HG03103 (cell line): Measurements from ENCODE around the gene GATB.

Experiments
- ATAC-seq: cut with Tn5 transposase; IDR thresholded peaks from one replicate; pipeline ENCODE4 v1.9.1; 2021; ENCODE audit warnings: low read depth; ENCODE audit not compliant: unreplicated experiment

The GATB gene

DNA sequence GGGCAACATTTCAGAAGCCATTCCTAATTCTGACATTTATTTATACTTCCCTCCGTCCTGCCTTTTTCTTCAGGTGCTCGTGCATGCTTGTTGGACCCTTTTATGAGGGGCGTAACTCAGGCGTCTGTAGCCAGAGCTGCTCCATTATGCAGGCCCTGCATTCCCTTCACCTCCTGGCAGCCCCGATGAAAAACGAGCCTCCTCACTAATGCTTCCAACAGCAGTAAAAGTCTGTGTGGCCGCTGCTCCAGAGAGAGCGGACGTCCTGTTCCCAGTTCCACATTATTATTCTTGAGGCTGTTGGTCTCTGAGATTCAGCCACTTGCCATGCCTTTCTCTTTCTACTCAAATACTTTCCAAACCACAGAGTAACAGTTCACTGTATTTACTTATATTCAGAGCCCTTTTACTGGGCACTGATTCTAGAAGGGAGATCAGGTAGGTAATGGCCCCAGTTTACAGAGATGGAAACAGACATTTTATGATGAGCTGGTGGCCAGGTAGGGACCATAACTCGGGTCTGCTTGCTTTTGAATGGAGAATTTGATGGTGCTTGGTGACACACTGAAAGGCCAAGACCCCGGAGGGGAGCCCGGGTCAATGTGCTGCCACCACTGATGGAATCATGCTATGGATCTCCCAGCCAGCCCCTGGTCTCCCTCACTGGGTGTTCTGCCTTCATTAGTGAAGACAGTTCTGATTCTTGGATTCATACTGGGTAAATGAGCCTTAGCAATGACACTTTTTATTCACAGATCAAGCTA is 101.0 kb downstream of the GATB start:
- no peak for ATAC-seq

DNA sequence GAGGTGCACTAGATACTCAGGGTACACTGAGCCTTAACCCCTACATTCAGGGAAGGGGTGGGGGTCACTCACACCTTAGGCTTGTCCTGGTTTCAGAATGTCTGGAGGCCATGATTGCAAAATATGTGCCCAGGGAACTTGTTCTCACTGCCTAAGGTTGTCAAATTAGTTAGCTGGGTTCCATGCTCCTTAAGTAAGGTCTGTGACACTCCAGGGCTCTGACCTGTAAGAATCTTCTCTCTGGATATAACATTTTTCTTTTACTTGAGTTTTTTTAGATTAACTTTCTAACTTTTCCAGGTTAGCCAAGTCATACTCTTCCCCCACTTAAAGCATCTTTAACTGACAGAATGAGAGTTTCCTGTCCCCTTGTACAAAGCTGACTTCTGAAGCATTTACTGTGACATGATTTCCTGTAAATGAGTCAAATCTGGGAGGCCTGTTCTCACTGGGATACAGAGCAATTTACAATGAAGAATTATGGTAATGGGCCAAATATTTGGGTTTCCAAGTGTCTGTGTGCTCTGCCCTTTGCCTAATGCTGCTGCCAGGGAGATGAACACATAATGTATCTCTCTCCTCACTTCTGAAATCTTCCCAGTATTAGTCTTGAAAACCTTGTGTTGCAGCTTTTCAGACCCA is 101.7 kb downstream of the GATB start:
- ATAC-seq, result peak; percentile 70

DNA sequence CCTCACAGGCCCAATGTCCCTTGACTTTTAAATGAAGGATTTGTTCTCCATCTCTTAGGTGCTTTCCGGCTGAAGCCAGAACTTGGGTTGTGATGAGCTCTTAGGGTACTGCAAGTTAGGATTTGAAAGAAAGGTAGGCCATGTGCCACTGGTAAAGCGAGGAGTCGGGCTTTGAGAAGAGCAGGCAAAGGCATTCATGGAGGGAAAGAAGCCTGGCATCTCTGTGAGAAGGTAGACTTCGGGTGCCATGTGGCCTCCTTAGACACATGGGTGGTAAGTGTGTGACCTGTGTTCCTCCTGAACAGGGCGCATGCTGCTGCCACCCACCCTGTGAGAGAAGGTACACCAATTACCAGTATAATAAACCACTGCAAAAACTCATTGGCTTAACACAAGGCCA is 102.9 kb downstream of the GATB start:
- ATAC-seq, result no peak

DNA sequence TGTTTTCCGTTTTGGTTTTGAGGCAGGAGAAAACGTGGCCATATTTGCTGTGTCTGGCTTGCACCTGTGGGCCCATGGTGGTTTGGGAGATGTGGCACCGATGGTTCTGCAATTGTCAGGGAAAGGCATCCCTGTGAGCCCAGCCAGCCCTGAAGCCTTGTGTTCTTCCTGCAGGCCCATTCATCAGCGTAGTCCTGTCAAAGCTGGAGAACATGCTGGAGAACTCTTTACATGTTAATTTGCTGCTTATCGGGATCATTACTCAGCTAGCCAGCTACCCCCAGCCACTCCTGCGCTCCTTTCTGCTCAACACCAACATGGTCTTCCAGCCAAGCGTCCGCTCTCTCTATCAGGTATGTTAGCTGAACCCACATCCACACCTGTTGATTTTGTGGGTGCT is 104.7 kb downstream of the GATB start:
- ATAC-seq, result no peak

DNA sequence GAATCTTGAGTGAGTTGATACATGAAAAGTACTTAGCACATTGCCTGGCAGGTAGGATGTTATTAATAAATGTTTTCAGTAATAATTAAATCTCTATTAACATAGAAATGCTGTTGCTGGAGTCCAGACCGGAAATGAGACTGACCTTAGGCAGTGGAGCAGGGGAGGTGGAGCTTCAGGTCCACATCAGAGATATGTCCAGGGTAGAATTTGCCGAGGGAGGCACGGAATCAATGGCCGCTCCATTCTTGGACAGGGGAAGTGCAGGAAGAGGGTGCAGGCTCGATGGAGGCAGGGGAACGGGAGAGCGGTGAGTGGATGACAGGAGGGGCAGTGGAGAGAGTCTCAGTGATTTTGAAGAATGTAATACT is 107.3 kb downstream of the GATB start:
- no peak for ATAC-seq

DNA sequence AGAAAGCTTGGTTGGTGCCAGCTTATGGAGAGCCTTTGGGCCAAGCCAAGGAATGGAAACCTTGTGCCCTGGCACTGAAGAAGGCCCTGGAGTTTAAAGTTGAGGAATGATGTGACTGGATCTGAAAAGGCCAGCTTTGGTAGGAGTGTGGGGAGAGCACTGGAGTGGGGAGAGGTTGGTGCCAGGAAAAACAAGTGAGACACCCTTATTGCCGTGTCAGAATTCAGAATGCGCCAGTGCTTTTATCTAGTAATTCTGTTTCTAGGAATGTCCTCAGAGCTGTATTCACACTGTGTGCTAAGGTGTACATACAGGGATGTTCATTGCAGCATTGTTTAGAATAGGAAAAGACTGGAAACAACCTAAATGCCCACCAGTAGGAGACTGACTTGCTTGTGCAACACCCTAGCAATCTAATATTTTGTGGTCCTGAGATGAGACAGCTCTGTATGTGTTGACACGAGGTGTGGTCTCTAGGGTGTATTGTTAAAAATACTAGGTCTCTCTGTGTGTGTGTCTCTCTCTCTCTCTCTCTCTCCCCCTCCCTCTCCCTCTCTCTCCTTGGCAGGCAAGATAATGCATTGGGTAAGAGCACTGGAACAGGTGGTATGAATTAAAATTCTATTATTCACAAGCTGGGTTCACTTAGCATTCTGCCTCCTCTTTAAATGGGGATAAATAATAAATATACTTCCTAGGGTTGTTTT is 107.8 kb downstream of the GATB start:
- ATAC-seq, result no peak

DNA sequence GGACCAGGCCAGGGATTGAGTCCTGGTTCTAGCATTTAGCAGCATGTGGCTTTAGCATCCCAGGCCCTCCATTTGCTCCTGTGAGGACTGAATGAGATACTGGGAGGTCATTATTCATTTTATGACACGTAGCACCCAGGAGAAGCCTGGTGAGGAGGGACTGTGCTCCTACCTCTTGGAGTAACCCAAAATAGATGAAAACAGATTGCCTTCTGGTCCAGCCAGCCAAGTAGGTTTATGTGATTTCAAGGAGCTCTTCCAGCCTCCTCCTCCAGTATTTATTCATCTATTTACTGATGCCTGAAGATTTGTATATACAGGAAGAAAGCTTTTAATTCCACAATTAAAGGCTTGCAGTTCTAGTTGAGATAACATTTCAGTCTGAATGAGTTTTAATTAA is 109.3 kb downstream of the GATB start:
- ATAC-seq, result no peak

DNA sequence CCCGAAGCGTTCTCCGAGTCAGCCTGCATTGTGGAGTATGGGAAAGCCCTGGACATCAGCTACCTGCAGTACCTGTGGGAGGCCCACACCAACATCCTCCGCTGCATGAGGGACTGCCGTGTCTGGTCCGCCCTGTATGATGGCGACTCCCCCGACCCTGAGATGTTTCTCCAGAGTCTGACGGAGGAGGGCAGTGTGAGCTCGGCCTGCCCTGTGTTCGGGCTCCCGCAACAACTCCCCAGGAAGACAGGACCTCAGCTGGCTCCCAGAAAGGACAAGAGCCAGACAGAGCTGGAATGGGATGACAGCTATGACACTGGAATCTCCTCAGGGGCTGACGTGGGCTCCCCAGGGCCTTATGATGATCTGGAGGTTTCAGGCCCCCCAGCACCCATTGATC is 111.3 kb downstream of the GATB start:
- ATAC-seq, result no peak

DNA sequence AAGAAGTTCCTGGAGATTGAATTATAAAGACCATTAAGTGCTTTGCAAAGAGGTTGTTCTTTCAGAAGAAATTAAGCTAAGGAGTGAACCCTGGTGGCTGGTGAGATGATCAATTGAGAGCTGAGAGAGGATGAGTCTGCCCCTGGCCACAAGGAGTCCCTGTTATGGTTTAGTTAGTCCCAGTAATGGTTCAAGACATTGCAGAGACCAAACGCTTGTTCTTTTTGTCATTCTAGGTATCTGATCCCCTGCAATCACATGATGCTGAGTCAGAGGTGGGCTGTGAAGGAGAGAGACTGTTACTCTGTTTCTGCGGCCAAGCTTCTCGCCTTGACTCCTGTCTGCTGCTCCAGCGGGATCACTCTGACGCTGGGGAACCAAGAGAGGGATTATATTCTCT is 114.5 kb downstream of the GATB start:
- ATAC-seq, result no peak

DNA sequence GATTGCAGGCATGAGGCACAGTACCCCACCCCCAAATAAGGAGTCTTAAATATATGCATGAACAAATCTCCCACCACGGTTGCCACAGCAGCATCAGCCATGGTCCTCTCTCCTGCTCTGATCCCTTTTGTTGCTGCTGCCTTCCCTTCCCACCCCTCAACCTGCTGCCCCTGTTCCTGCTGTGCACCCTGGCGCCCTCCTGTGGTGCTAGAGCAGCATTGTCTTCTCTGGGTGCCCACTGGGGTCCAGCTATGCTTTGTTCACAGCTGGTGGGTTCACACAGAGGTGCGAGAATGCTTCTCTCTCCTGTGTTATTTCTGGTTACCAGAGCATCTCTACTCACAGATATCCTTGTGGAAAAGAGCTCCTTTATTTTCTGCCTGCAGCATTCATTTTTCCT is 116.2 kb downstream of the GATB start:
- no peak for ATAC-seq

DNA sequence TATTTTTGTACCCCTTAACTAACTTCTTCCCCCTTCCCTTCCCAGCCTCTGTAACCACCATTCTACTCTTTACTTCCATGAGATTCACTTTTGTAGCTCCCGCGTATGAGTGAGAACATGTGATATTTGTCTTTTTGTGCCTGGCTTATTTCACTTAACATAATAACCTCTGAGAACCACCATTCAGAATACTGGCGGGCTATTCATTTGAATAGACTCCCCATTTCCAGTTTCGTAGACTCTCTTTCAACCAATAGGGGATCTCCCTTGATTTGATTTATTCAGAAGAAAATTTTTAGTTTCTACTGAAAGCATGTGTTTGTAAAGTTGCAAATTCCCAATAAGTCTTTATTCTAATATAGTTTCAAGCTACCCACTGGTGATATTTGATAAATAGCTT is 117.2 kb downstream of the GATB start:
- ATAC-seq, result no peak

DNA sequence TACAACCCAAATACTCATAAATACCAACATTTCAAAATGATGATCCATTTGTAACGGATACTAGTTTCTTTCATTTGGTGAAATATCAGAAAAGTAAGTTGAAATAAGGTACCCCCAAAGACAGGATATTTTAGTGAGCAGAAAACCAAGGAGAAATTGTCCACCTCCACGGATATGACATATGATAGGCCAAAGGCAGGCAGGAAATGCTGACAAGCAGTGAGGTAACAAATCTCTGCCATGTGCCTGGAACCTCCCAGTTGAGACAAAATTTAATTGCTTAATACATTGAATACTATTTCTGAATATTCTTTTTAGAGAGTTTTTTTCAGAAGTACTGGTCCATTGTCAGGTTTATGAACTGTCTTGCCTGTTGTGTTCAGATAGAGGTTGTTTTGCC is 118.8 kb downstream of the GATB start:
- ATAC-seq, result no peak

DNA sequence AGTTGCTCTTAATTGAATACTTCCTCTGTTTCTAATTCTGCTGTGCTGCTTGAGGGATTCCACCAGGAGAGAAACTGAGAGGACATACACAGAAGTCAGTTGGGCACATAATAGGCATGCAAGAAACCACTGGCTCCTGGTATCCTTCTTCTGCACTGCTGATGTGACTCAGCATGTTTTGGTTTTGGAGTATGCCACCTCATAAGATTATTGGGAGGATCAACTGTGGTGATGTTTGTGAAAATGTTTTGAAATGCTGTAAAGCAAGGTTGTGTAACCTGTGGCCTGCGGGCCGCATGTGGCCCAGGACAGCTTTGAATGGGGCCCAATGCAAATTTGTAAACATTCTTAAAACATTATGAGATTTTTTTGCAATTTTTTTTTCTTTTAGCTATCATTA is 119.6 kb downstream of the GATB start:
- ATAC-seq, result no peak

DNA sequence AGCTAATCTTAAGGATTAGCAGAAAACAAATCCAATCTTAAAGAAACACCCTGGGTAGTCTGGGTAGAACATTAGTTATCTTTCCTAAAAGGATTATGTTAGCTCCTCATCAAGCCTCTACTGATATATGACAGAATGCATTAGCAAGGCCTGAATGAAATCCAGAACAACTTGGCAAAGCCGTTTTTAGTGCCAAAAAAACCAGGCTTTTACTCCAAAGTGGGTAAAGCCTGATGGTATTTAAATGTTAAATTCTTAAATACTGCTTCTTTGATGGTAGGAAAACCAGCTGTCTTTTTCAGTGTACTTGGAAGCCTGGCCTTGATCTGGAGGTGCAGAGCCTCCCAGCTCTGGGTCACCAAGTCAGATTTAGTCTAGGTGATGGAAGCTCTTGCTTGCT is 120.4 kb downstream of the GATB start:
- no peak for ATAC-seq

DNA sequence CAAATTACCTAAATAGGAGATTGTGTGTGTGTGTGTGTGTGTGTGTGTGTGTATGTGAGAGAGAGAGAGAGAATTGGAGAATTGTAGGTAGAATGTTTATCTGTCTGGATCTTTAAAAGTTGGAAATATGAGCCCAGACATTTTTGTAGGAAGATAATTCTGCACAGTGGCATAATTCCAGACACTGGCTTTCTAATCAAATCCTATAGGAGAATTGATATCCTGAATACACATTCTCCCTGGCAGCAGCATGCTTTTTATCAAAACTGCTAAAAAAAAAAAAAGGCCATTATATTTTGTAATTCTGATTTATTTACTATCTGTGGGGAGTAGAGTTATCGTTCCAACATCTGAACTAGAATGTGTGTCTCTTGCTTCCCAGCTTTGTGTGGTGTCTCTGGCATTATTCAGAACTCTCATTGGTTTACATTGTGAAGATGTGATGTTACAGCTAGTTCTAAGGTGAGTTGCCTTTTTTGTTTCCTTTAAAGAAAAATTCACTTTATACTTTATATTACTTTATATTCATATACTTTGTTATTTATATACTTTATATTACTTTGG is 122.4 kb downstream of the GATB start:
- ATAC-seq, result no peak

DNA sequence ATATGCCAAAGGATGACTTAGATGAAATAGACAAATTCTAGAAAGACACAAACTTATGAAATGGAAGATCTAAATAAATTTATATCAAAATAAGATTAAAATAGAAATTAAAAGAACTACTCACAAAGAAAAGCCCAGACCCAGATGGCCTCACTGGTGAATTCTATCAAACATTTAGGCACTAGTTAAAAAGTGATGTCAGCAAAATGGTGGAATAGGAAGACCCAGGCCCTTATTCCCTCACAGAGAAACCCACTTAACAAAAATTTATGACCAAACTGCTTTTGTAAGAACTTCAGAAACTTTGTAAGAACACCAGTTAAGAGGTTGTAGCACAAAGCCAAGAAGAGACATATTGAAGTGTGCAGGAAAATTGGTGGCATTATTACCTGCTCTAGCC is 129.5 kb downstream of the GATB start:
- ATAC-seq, result no peak

DNA sequence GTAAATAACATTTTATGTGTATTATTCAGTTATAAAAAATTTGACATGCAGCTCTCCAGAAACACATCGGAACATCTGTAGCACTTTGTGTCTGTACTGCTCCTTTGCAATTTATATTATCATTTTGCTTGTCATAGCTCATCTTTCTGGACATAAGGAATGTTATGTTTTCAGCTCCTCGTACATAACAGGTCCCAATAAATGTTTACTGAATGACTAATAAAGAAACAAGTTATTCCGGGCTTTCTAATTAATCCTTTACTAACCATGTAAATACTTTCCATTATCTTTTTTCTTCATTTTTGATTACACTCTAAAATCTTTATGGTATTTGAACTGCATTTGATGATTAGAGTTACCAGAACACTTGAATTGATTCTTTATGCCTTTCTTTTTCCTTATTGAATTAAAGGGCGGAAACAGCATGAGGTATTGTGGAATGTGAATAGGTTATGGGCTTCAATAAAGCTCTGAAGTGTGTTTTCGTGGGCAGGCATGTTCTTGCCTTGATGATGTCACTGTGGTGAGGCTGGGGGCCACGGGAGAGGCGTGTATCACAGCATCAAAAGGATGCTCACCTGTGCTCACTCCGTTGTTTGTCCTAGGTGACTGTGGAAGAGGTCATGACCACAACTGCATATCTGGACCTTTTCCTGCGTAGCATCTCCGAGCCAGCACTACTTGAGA is 131.6 kb downstream of the GATB start:
- no peak for ATAC-seq

DNA sequence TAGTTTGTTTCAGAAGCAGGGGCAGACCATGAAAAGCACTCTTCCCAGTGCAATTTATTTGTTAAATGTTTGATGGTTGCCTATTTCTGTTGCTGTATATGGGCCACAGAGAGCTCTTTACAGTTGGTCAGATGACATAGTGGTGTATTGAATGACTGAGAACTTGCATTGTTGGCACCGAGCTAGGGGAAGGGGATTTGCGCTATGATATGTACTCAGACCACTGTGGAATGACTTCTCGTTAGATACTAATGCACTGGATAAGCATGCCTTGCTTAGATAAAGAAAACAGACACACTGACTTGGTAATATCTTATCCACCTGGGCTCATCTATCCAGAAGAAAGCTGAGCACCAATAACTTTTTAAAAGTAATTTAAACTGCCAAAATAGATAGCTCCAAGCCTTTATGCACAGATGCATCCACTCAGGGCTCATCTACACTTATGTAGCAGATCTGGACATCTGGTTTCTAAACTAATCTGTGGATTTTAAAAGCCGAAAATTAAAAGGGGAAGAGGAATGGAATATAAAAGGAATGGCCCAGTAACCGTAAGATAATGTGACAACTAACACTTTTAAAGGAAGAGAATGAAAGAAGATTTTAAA is 132.7 kb downstream of the GATB start:
- no peak for ATAC-seq

DNA sequence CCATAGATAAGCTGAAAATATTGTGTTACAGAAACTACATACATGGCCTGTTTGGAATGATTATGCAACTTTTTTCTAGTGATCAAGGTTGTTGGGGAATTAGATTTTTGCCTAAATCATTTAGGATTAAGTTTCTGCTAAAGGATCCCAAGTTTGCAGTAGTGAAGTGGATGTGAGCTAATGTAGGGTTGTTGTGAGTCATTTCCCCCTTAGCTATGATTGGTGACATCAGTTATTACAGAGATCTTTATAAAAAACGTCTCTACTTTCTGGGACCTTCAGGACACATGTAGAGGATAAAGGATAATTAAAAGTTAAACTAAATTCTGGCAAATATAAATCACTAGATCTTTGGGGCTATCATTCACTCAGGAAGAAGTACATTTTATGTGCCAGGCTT is 133.3 kb downstream of the GATB start:
- no peak for ATAC-seq

DNA sequence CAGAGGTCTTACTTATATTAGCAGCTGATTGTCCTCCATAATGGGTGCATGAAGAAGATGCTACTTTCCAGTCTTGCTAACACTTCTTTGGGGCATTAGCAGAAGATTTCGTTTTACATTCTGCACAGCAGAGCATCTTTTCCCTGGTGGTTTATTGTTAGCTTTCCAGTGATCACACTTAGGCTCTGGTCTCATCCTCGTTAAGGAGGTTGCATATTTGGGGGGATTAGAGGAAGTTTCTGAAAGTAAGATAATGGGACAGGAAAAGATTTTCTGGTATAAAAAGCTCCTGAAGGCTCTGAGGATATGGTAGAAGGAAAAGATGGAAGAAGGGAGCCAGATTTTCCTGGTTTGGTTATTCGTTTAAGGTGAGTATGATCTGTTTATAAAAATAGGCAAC is 134.1 kb downstream of the GATB start:
- no peak for ATAC-seq

DNA sequence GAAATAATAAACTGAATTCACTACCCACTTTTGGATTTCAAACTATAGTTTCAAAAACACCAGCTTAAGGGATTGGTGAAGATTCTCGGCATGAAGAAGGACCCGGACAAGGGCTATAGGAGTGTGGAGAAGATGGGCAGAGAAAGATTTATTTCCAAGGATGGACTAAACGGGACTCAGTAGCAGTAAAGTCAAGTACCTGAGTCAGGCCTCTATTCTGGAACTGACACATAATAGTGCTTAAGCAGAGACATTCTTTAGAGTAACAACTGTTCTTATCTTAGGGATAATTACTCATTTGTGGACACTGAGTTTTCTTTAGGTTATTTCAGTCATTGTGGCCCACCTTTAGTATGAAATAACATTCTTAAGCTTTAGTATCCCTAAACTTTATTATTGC is 134.6 kb downstream of the GATB start:
- no peak for ATAC-seq
